Epidermal melanocyte (primary cell): ENCODE measurements around the gene LRR1.
A peak's percentile ranks its signal among the peaks of the same experiment; 100 is the strongest.
"Not testable (repeated sequence)": the region's sequence is repeated elsewhere in the genome, so short reads cannot be mapped to it uniquely, and the experiment has no call there.

Experiments
- DNase-seq: peaks from one replicate; pipeline ENCODE4 v3.0.0; 2011; ENCODE audit warnings: low spot score; ENCODE audit not compliant: insufficient read length

LRR1 gene

DNA sequence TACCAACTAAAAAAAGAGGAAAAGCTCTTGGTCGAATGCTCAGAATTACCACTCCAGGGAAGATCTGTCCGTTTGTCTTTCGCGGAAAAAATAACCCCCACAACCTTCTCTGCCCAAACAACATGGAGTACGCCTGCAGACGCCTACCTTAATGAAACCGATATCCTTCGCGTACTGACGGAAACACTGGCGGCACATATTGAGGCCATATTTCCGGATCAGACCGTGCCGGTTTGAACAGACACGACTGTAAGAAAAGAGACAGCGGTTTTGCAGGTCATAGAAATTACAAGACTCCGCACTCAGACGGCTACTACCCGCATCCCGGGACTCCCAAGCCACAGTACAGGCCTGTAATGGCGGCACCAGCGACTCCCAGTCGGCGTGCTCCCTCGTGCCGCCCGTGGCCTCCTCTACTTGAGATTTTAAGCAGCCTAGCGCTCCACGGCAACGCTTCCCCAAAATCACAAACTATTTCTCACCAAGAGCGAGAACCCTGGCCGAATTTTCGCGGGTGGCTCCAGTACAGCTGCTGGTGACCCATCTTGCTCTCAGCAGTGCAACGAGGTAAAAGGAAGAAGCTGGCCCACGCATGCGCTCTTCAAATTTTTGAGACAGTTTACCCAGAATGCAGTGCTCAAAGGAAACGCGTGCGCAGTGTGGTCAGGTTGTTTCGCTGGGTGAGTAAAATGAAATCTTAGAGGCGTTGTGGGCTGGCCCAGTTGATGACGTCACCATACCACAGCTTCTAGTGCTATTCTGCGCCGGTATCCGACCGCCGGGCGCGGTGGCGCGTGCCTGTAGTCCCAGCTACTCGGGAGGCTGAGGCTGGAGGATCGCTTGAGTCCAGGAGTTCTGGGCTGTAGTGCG, 12.7 kb upstream of the LRR1 start, which contains the start of gene RPS29:
RPS29 (minus strand) TSS at position 578 of the 870 bp plus-strand sequence; CDS start at position 544, 34 bp downstream.
- DNase-seq, result peak; percentile 88

- peak; percentile 54 for DNase-seq
Observed at GRCh38 chr14:49586673-49587460, 11.9 kb upstream of the LRR1 start.

DNA sequence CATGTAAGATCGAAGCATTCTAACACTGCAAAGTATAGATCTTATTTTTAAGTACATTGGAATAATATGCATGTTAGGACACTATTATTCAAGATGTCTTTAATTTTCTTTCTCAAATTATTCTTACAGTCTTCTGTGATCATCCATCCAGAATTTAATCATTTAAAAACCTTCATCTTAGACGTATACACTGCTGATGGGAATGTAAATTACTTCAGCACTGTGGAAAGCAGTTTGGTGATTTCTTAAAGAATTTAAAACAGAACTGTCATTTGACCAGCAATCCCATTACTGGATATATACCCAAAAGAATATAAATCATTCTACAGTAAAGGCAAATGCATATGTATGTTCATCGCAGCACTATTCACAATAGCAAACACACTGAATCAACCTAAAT, 9.4 kb upstream of the LRR1 start:
- no peak for DNase-seq

- no peak for DNase-seq
Observed at GRCh38 chr14:49593016-49593415, 5.7 kb upstream of the LRR1 start.

- DNase-seq, result no peak
Observed at GRCh38 chr14:49594347-49595091, 4.2 kb upstream of the LRR1 start.

DNA sequence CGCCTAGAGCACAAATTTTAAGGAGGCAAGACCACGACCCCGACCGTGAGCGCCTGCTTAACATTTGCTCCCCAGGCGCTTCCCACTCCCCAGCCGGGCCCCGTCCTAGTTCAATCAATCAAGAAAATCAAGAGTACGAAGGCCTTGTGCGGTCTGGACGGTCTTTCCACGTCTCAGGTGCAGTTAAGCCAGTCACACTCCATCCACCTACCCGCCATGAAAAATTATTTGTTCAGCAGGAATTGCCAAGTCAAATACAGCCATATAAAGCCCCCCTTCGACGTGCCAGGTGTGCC, 603 bp upstream of the LRR1 start:
- no peak for DNase-seq

DNA sequence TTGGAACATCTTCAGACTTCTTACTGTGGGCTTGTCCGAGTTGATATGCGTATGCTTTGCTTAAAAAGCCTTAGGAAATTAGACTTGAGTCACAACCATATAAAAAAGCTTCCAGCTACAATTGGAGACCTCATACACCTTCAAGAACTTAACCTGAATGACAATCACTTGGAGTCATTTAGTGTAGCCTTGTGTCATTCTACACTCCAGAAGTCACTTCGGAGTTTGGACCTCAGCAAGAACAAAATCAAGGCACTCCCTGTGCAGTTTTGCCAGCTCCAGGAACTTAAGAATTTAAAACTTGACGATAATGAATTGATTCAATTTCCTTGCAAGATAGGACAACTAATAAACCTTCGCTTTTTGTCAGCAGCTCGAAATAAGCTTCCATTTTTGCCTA, 8.8 kb downstream of the LRR1 start:
- DNase-seq, result no peak

GRCh38 chr14:49612251-49612650, 13.5 kb downstream of the LRR1 start:
- no peak for DNase-seq

GRCh38 chr14:49612671-49613070, 13.9 kb downstream of the LRR1 start:
- DNase-seq, result no peak

DNA sequence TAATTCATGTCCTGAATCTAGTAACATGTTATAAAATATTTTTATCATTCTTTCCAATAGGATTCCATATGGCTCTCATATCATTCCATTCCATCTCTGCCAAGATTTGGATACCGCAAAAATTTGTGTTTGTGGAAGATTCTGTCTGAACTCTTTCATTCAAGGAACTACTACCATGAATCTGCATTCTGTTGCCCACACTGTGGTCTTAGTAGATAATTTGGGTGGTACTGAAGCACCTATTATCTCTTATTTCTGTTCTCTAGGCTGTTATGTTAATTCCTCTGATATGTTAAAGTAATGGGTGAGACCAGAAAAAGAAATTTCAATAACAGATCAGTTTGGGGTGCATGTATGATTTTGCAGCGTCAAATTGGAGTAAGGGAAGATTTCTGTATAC, 15.5 kb downstream of the LRR1 start:
- no peak for DNase-seq

GRCh38 chr14:49615776-49616175, 17.0 kb downstream of the LRR1 start:
- DNase-seq, result no peak

DNA sequence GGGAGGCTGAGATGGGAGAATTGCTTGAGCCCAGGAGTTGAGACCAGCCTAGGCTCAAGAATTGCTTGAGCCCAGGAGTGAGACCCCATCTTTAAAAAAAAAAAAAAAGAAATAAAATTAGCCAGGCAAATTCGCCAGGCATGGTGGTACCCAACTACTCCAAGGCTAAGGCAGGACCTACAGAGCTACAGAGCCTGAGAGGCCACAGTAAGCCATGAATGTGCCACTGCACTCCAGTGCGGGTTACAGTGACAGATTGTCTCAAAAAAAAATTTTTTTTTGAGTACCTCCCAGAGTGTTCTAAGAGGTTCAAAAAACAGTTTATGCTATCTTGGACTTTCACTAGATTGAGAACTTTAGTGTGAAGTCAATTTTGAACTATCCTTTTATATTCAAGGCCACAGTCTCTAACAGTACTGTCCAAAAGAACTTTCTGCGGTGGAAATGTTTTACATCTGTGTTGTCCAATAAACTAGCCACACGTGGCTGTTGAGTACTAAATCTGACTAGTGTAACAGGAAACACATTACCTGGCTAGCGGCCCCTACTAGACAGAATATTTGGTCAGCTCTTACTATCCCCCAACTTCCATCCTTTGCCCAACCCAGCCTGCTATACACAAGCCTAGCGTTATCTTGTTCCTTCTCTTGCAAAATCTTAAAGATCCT, 19.2 kb downstream of the LRR1 start:
- no peak for DNase-seq

DNA sequence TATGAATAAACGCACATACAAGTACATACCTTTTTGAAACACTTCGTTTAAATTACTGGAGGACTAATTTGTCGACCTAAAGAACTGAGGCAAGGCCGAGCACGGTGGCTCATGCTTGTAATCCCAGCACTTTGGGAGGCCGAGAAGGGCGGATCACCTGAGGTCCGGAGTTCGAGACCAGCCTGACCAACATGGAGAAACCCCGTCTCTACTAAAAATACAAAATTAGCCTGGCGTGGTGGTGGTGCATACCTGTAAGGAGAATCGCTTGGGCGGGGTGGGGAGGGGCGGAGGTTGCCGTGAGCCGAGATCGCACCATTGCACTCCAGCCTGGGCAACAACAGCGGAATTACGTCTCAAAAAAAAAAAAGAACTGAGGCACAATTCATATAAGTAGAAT, 20.5 kb downstream of the LRR1 start:
- not testable (repeated sequence) for DNase-seq

DNA sequence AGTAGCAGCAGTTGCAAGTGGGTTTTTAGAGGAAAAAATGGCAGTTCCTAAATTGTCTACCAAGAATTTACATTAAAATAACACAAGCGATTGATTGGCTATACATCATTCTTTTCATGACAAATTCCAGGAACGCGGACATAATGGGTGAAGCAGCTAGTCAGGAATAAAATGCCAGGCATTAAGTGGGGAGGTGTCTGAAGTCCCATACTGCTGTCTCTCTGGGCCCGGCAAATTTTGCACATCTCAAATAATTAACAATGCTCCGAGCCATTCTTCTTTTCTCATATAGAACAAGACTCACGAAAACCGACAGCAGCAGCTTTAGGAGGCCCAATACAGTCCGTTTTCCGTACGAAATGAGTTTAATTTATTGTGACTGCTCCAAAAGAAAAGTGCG, 21.0 kb downstream of the LRR1 start:
- DNase-seq, result no peak

- peak; percentile 98 for DNase-seq
Observed at GRCh38 chr14:49620182-49621113, 21.7 kb downstream of the LRR1 start, which contains the start of the genes MGAT2 and RPL36AL. MGAT2 (plus strand) TSS chr14:49620799; CDS start chr14:49621269, 470 bp downstream. RPL36AL (minus strand) TSS chr14:49620626; CDS start chr14:49619104, 1,522 bp downstream.

- no peak for DNase-seq
Observed at GRCh38 chr14:49621114-49621881, 22.6 kb downstream of the LRR1 start.

DNA sequence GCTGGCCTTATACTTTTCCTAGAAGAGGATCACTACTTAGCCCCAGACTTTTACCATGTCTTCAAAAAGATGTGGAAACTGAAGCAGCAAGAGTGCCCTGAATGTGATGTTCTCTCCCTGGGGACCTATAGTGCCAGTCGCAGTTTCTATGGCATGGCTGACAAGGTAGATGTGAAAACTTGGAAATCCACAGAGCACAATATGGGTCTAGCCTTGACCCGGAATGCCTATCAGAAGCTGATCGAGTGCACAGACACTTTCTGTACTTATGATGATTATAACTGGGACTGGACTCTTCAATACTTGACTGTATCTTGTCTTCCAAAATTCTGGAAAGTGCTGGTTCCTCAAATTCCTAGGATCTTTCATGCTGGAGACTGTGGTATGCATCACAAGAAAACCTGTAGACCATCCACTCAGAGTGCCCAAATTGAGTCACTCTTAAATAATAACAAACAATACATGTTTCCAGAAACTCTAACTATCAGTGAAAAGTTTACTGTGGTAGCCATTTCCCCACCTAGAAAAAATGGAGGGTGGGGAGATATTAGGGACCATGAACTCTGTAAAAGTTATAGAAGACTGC, 23.4 kb downstream of the LRR1 start:
- DNase-seq, result no peak

GRCh38 chr14:49623387-49623786, 24.6 kb downstream of the LRR1 start:
- DNase-seq, result no peak
